Measurements from ENCODE around the gene ROBO1.

DNA sequence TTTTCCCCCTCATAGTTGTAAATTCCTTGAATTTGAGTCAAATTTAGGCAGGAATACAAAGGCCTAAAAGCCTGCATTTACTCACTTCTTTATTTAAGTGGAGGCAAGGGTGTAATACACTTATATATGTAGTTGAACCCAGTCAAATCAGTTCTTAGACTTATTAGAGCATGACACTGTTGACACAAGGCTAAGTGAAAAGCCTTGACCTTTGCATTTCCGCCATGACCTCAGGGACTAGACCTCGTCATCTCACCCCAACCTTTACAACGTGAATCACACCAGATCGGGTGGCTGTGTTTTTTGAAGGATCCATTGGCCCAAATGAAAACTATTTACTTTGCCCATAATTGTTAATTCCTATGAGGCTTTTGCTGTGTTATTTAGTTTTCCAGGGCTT, 774.4 kb downstream of the ROBO1 start:
- no peak for TF ChIP-seq BHLHE40 (IDR thresholded peaks at IDR 0.05; ENCODE audit: borderline replicate concordance)
- no peak for TF ChIP-seq FOXM1 (IDR thresholded peaks at IDR 0.05; ENCODE audit: borderline replicate concordance)
- TF ChIP-seq FOXA1 (IDR thresholded peaks at IDR 0.05) = no peak
- no peak for TF ChIP-seq ELF4 (IDR thresholded peaks at IDR 0.05)
- TF ChIP-seq FOXK2 (IDR thresholded peaks at IDR 0.05) = no peak
- TF ChIP-seq L3MBTL2 (conservative IDR thresholded peaks at IDR 0.05) = no peak
- TF ChIP-seq SUZ12 (IDR thresholded peaks at IDR 0.05) = no peak
- no peak for TF ChIP-seq NFRKB (IDR thresholded peaks at IDR 0.05)
